IMR-90 (cell line): ENCODE results near the gene KCNJ13. TPM values are rescaled to one million over a fixed set of nuclear protein-coding genes. Genes with fewer than 3 reads are reported as not detected.

ENCODE experiments used
- ATAC-seq: fragments of 200-7000 bp; cut with Tn5 transposase; 2 replicates; pipeline ENCODE4 v1.9.1; 2020; ENCODE audit warnings: low read depth, mild to moderate bottlenecking, moderate library complexity
- BruUV-seq: library from RNA; stranded (reverse); fragments of 400-500 nt; replicated peaks from 2 replicates; lab custom pipeline; 2021; lab: Mats Ljungman, UMichigan
- CTCF ChIA-PET: fragments of 300-600 bp; formaldehyde crosslinking; extraction: SDS; loops from one replicate; lab custom pipeline; 2021; ENCODE audit warnings: antibody characterized with exemption; lab: Yijun Ruan, JAX
- POLR2A ChIA-PET: fragments of 300-600 bp; sonication (Branson Sonifier 250); formaldehyde crosslinking; loops from one replicate; lab custom pipeline; 2022; ENCODE audit warnings: antibody characterized with exemption; ENCODE audit not compliant: unreplicated experiment; lab: Charles Lee
- DNase-seq: peaks from one replicate; pipeline ENCODE4 v3.0.0; 2013
- H2AFZ ChIP-seq: replicated peaks from 2 replicates; pipeline ENCODE3; 2013; ENCODE audit warnings: low read length, mild to moderate bottlenecking; ENCODE audit not compliant: poor library complexity
- H2AK5ac ChIP-seq: 2 replicates; pipeline ENCODE4 v1.6.1; 2013; ENCODE audit warnings: low read depth, low read length, inconsistent platforms
- H2AK9ac ChIP-seq: replicated peaks from 2 replicates; pipeline ENCODE3; 2013; ENCODE audit warnings: mild to moderate bottlenecking, low read depth, low read length, moderate library complexity; ENCODE audit not compliant: poor library complexity
- H2BK120ac ChIP-seq: 2 replicates; pipeline ENCODE4 v1.6.1; 2013; ENCODE audit warnings: low read depth, low read length, inconsistent platforms
- H2BK15ac ChIP-seq: 3 replicates; pipeline ENCODE4 v1.6.1; 2013; ENCODE audit warnings: low read depth, low read length, inconsistent platforms
- H2BK20ac ChIP-seq: 2 replicates; pipeline ENCODE4 v1.6.1; 2013; ENCODE audit warnings: low read depth, mild to moderate bottlenecking, inconsistent platforms, low read length, moderate library complexity
- H2BK5ac ChIP-seq: 2 replicates; pipeline ENCODE4 v1.6.1; 2013; ENCODE audit warnings: mild to moderate bottlenecking, low read depth, low read length, inconsistent platforms; ENCODE audit not compliant: poor library complexity, severe bottlenecking
- H3K14ac ChIP-seq: replicated peaks from 2 replicates; pipeline ENCODE4 v1.6.1; 2013; ENCODE audit warnings: low read depth, low read length, inconsistent platforms
- H3K18ac ChIP-seq: 2 replicates; pipeline ENCODE4 v1.6.1; 2013; ENCODE audit warnings: low read depth, low read length, control low read depth
- H3K23ac ChIP-seq: 2 replicates; pipeline ENCODE4 v1.6.1; 2013; ENCODE audit warnings: low read depth, low read length, inconsistent platforms
- H3K27ac ChIP-seq: 2 replicates; pipeline ENCODE4 v1.5.1; 2013; ENCODE audit warnings: mild to moderate bottlenecking, control low read depth, low read length; ENCODE audit not compliant: insufficient read depth
- H3K27me3 ChIP-seq: 2 replicates; pipeline ENCODE4 v1.6.1; 2013; ENCODE audit warnings: low read length; ENCODE audit not compliant: control insufficient read depth, insufficient read depth
- H3K36me3 ChIP-seq: 2 replicates; pipeline ENCODE4 v1.6.1; 2013; ENCODE audit warnings: low read length, mixed read lengths; ENCODE audit not compliant: control insufficient read depth, insufficient read depth
- H3K4ac ChIP-seq: 2 replicates; pipeline ENCODE4 v1.6.1; 2013; ENCODE audit warnings: low read depth, low read length, inconsistent platforms
- H3K4me1 ChIP-seq: 2 replicates; pipeline ENCODE4 v1.6.1; 2013; ENCODE audit warnings: low read length, mixed read lengths; ENCODE audit not compliant: control insufficient read depth, insufficient read depth
- H3K4me2 ChIP-seq: 2 replicates; pipeline ENCODE4 v1.6.1; 2013; ENCODE audit warnings: low read depth, mild to moderate bottlenecking, control low read depth, low read length, moderate library complexity
- H3K4me3 ChIP-seq: 2 replicates; pipeline ENCODE4 v1.5.1; 2013; ENCODE audit warnings: low read depth, mild to moderate bottlenecking, control low read depth, low read length, moderate library complexity; ENCODE audit not compliant: insufficient read depth
- H3K56ac ChIP-seq: 2 replicates; pipeline ENCODE4 v1.6.1; 2013; ENCODE audit warnings: low read length, inconsistent platforms; ENCODE audit not compliant: insufficient read depth; ENCODE audit errors: extremely low read depth
- H3K79me1 ChIP-seq, 2 experiments: 2 replicates each; pipeline ENCODE4 v1.6.1; 2013; ENCODE audit warnings: low read length in 2 of 2, inconsistent platforms in 1 of 2, low read depth in 1 of 2
- H3K9ac ChIP-seq: 2 replicates; pipeline ENCODE4 v1.6.1; 2013; ENCODE audit warnings: low read depth, low read length, control low read depth
- H3K9me1 ChIP-seq: 2 replicates; pipeline ENCODE4 v1.6.1; 2013; ENCODE audit warnings: low read length, inconsistent platforms; ENCODE audit not compliant: insufficient read depth
- H3K9me3 ChIP-seq: 2 replicates; pipeline ENCODE4 v1.6.1; 2013; ENCODE audit warnings: low read length; ENCODE audit not compliant: control insufficient read depth, insufficient read depth
- H4K20me1 ChIP-seq: 2 replicates; pipeline ENCODE4 v1.6.1; 2013; ENCODE audit warnings: low read length, inconsistent platforms; ENCODE audit not compliant: insufficient read depth
- H4K5ac ChIP-seq: 2 replicates; pipeline ENCODE4 v1.6.1; 2013; ENCODE audit warnings: mild to moderate bottlenecking, low read depth, low read length, control low read depth
- H4K8ac ChIP-seq, 2 experiments: 2 replicates each; pipeline ENCODE4 v1.6.1; 2013; ENCODE audit warnings: low read depth in 2 of 2, low read length in 2 of 2, control low read depth in 1 of 2, inconsistent platforms in 1 of 2
- H4K91ac ChIP-seq: 2 replicates; pipeline ENCODE4 v1.6.1; 2013; ENCODE audit warnings: low read depth, low read length, inconsistent platforms; ENCODE audit not compliant: insufficient read depth
- BHLHE40 ChIP-seq: fragments of 150-350 bp; IDR thresholded peaks from 2 replicates; pipeline ENCODE4 v1.6.1; 2016; ENCODE audit warnings: mild to moderate bottlenecking, low read depth, low read length
- CEBPB ChIP-seq: IDR thresholded peaks from 2 replicates; pipeline ENCODE4 v1.6.1; 2012; ENCODE audit warnings: low read depth, low read length, improper control_type of control experiment
- CHD1 ChIP-seq: IDR thresholded peaks from 2 replicates; pipeline ENCODE4 v1.6.1; 2012; ENCODE audit warnings: low read depth, low read length, improper control_type of control experiment
- CTCF ChIP-seq: conservative IDR thresholded peaks from 2 replicates; pipeline ENCODE4 v1.5.1; 2012; ENCODE audit warnings: mild to moderate bottlenecking, low read depth, low read length, improper control_type of control experiment
- ELK1 ChIP-seq: fragments of 150-350 bp; IDR thresholded peaks from 2 replicates; pipeline ENCODE4 v1.6.1; 2016; ENCODE audit warnings: low read depth, mild to moderate bottlenecking, low read length, moderate library complexity, borderline replicate concordance
- FOS ChIP-seq: fragments of 150-350 bp; IDR thresholded peaks from 2 replicates; pipeline ENCODE4 v1.6.1; 2016; ENCODE audit warnings: low read depth, low read length
- MAZ ChIP-seq: IDR thresholded peaks from 2 replicates; pipeline ENCODE4 v1.6.1; 2012; ENCODE audit warnings: low read depth, mild to moderate bottlenecking, low read length, improper control_type of control experiment, moderate library complexity, borderline replicate concordance
- RCOR1 ChIP-seq: IDR thresholded peaks from 2 replicates; pipeline ENCODE4 v1.6.1; 2012; ENCODE audit warnings: mild to moderate bottlenecking, low read length, improper control_type of control experiment; ENCODE audit not compliant: insufficient replicate concordance
- RFX5 ChIP-seq: IDR thresholded peaks from 2 replicates; pipeline ENCODE4 v1.8.0; 2012; ENCODE audit warnings: low read depth, mild to moderate bottlenecking, low read length, moderate library complexity
- SMC3 ChIP-seq: fragments of 150-350 bp; IDR thresholded peaks from 2 replicates; pipeline ENCODE4 v1.6.1; 2016; ENCODE audit warnings: low read depth, mild to moderate bottlenecking, antibody characterized with exemption, low read length, moderate library complexity
- WGBS, 2 experiments: methylation state at CpG; one replicate each; pipeline versions ENCODE4 v1.1.5 to v1.1.7; 2013; ENCODE audit warnings: missing lambda C conversion rate in 2 of 2; ENCODE audit not compliant: insufficient read length in 1 of 2; ENCODE audit errors: extremely low coverage in 2 of 2; 5-methylcytosine and 5-hydroxymethylcytosine counted together
- dilution Hi-C: fragments of 300-500 bp; cut with HindIII; formaldehyde crosslinking; loops from one replicate; pipeline ENCODE4 v1.14.3; 2018; ENCODE audit warnings: low sequenced_read_pairs; ENCODE audit not compliant: unreplicated experiment
- in situ Hi-C: fragments of 300-500 bp; cut with MboI; formaldehyde crosslinking; loops from 3 replicates; pipeline ENCODE4 v1.14.3; 2019; ENCODE audit warnings: low sequenced_read_pairs, inconsistent platforms, mixed read lengths
- intact Hi-C: fragments of 100-400 bp; cut with micrococcal nuclease; formaldehyde crosslinking; loops from 2 replicates; pipeline ENCODE4 v1.10.0; 2022
- polyA plus RNA-seq, 3 experiments: library from polyadenylated mRNA; depleted of rRNA; stranded (reverse); fragments of >200 nt; gene quantifications; 2 replicates each; pipeline ENCODE4 v1.2.3, GENCODE V29; 2012; ENCODE audit warnings: low replicate concordance in 1 of 3
- total RNA-seq: library from RNA; depleted of rRNA; stranded (reverse); fragments of >200 nt; gene quantifications from 2 replicates; pipeline ENCODE4 v1.2.3, GENCODE V29; 2012
- TF ChIP-seq, protein P1 (sequence below): fragments of 150-350 bp; IDR thresholded peaks from 2 replicates; pipeline ENCODE4 v1.6.1; 2017; ENCODE audit warnings: mild to moderate bottlenecking, antibody characterized with exemption, low read length, low read depth

KCNJ13 gene
- total and polyA plus RNA-seq, 2 of the 4 experiments (the other 2 are of a cell fraction): not detected

GRCh38 chr2:232728785-232729184 is 47.6 kb downstream of the KCNJ13 start:
- Histone ChIP-seq H4K20me1 (peaks cover 22% of the 10 kb centered on the region), H3K56ac (no peak overlapping the region), H4K5ac (no peak overlapping the region), H2AFZ (no peak overlapping the region), H3K14ac (no peak overlapping the region), H3K4me1 (no peaks in the 10 kb centered on the region), H3K4ac (no peak overlapping the region), H3K9ac (no peak overlapping the region), H4K91ac (no peak overlapping the region), H3K23ac (no peak overlapping the region), H3K27ac (no peak overlapping the region), H3K36me3 (peaks cover 13% of the 10 kb centered on the region), H3K4me3 (no peak overlapping the region), H3K79me1 (peaks cover 5 to 54% of the 10 kb centered on the region in 2 experiments), H2BK20ac (no peak overlapping the region), H3K9me1 (no peaks in the 10 kb centered on the region), H2AK9ac (no peak overlapping the region), H3K4me2 (no peak overlapping the region), H2BK5ac (no peak overlapping the region), H4K8ac (no peak overlapping the region), H2BK120ac (no peak overlapping the region), H2AK5ac (no peak overlapping the region), H3K18ac (no peak overlapping the region), H3K9me3 (no peaks in the 10 kb centered on the region), H3K27me3 (no peaks in the 10 kb centered on the region), H2BK15ac (no peak overlapping the region)
- dilution Hi-C loops: no loop called here
- DNase-seq (no peak), ATAC-seq (no peak)
- in situ Hi-C loops: no loop called here
- no CpG with 5 or more reads among the region's 3 CpGs for WGBS, 2 experiments
- BruUV-seq: no TSS peak
- ChIA-PET POLR2A (no interaction called here), CTCF (no interaction called here)
- TF ChIP-seq CHD1 (no peak), SMC3 (no peak), CEBPB (no peak), BHLHE40 (no peak), ELK1 (no peak), FOS (no peak), RCOR1 (no peak), CTCF (no peak), MAZ (no peak), RFX5 (no peak)
- TF ChIP-seq, protein P1, sequence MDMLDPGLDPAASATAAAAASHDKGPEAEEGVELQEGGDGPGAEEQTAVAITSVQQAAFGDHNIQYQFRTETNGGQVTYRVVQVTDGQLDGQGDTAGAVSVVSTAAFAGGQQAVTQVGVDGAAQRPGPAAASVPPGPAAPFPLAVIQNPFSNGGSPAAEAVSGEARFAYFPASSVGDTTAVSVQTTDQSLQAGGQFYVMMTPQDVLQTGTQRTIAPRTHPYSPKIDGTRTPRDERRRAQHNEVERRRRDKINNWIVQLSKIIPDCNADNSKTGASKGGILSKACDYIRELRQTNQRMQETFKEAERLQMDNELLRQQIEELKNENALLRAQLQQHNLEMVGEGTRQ: no peak
- intact Hi-C loops: no loop called here
